DND-41 (cell line): ENCODE data around the gene MYRIP.
"Not testable (repeated sequence)": the region's sequence is repeated elsewhere in the genome, so short reads cannot be mapped to it uniquely, and the experiment has no call there.

Experiments
- ATAC-seq: fragments of 200-7000 bp; cut with Tn5 transposase; 3 replicates; pipeline ENCODE4 v1.9.1; 2021; ENCODE audit warnings: low read depth; ENCODE audit not compliant: insufficient read depth
- DNase-seq: peaks from one replicate; pipeline ENCODE4 v3.0.0-alpha.2; 2020
- H2AFZ ChIP-seq: 2 replicates; pipeline ENCODE4 v1.6.0; 2012; ENCODE audit warnings: low read depth, low read length
- H3K27ac ChIP-seq: 2 replicates; pipeline ENCODE4 v1.5.1; 2012; ENCODE audit warnings: low read length, inconsistent platforms
- H3K27me3 ChIP-seq: fragments of 200-600 bp; sonication (generic); 2 replicates; pipeline ENCODE4 v1.6.0; 2012; ENCODE audit warnings: low read length, mild to moderate bottlenecking, inconsistent platforms; ENCODE audit not compliant: insufficient read depth, poor library complexity
- H3K36me3 ChIP-seq: 2 replicates; pipeline ENCODE4 v1.5.1; 2012; ENCODE audit warnings: low read length, inconsistent platforms; ENCODE audit not compliant: insufficient read depth
- H3K4me1 ChIP-seq: 2 replicates; pipeline ENCODE4 v1.5.1; 2012; ENCODE audit warnings: mild to moderate bottlenecking, low read length; ENCODE audit not compliant: insufficient read depth
- H3K4me2 ChIP-seq: 2 replicates; pipeline ENCODE4 v1.6.0; 2012; ENCODE audit warnings: mild to moderate bottlenecking, moderate library complexity, low read length, inconsistent platforms; ENCODE audit not compliant: insufficient read depth
- H3K4me3 ChIP-seq, 2 experiments: fragments of 200-600 bp in 1 of 2; shearing (Covaris generic) in 1 of 2; 2 replicates each; pipeline ENCODE4 v1.5.1; 2012 to 2016; ENCODE audit warnings: inconsistent platforms in 2 of 2, low read length in 2 of 2, mild to moderate bottlenecking in 2 of 2, low read depth in 1 of 2, moderate library complexity in 1 of 2
- H3K79me2 ChIP-seq: 2 replicates; pipeline ENCODE4 v1.6.0; 2012; ENCODE audit warnings: low read length, inconsistent platforms; ENCODE audit not compliant: insufficient read depth
- H3K9ac ChIP-seq: 2 replicates; pipeline ENCODE4 v1.6.0; 2012; ENCODE audit warnings: low read depth, mild to moderate bottlenecking, inconsistent platforms, low read length, moderate library complexity
- H3K9me3 ChIP-seq: 2 replicates; pipeline ENCODE4 v1.5.1; 2012; ENCODE audit warnings: low read length, moderate library complexity, mild to moderate bottlenecking, inconsistent platforms; ENCODE audit not compliant: insufficient read depth, severe bottlenecking
- H4K20me1 ChIP-seq: 2 replicates; pipeline ENCODE4 v1.6.0; 2012; ENCODE audit warnings: low read length; ENCODE audit not compliant: insufficient read depth
- CTCF ChIP-seq: IDR thresholded peaks from 2 replicates; pipeline ENCODE4 v1.5.1; 2012; ENCODE audit warnings: borderline replicate concordance, low read length, moderate library complexity, mild to moderate bottlenecking; ENCODE audit not compliant: poor library complexity, severe bottlenecking; ENCODE audit errors: extremely low read depth
- EZH2 ChIP-seq: IDR thresholded peaks from 3 replicates; pipeline ENCODE4 v1.6.1; 2012; ENCODE audit warnings: borderline replicate concordance, low read depth, mild to moderate bottlenecking, moderate library complexity, low read length, inconsistent platforms; ENCODE audit not compliant: severe bottlenecking

MYRIP gene

GRCh38 chr3:40268802-40269524 is 459.6 kb downstream of the MYRIP start:
- TF ChIP-seq EZH2 = no peak
- no peak for TF ChIP-seq CTCF
- Histone ChIP-seq H2AFZ (no peak overlapping the region), H3K4me2 (no peak overlapping the region), H3K79me2 (no peaks in the 10 kb centered on the region), H3K36me3 (no peaks in the 10 kb centered on the region), H3K9ac (no peak overlapping the region), H3K4me1 (no peaks in the 10 kb centered on the region), H3K27ac (no peak overlapping the region), H4K20me1 (no peaks in the 10 kb centered on the region), H3K4me3 (no peak overlapping the region), H3K9me3 (no peaks in the 10 kb centered on the region), H3K27me3 (peaks cover 3% of the 10 kb centered on the region)
- ATAC-seq (no peak), DNase-seq (no peak)

GRCh38 chr3:40278791-40279190 is 469.4 kb downstream of the MYRIP start:
- no peak overlapping the region for H3K9ac ChIP-seq
- no peak overlapping the region for H3K4me2 ChIP-seq
- TF ChIP-seq CTCF = no peak
- TF ChIP-seq EZH2 = no peak
- ATAC-seq (no peak), DNase-seq (no peak)
- H4K20me1 ChIP-seq = no peaks in the 10 kb centered on the region
- H2AFZ ChIP-seq = no peak overlapping the region
- H3K27ac ChIP-seq = no peak overlapping the region
- no peaks in the 10 kb centered on the region for H3K27me3 ChIP-seq
- H3K9me3 ChIP-seq = no peaks in the 10 kb centered on the region
- H3K79me2 ChIP-seq = no peaks in the 10 kb centered on the region
- H3K4me1 ChIP-seq = no peaks in the 10 kb centered on the region
- no peaks in the 10 kb centered on the region for H3K36me3 ChIP-seq
- H3K4me3 ChIP-seq = no peak overlapping the region

- TF ChIP-seq CTCF (no peak), EZH2 (no peak)
- Histone ChIP-seq H4K20me1 (no peaks in the 10 kb centered on the region), H3K9ac (no peak overlapping the region), H3K4me2 (no peak overlapping the region), H2AFZ (no peak overlapping the region), H3K36me3 (no peaks in the 10 kb centered on the region), H3K27ac (no peak overlapping the region), H3K9me3 (no peaks in the 10 kb centered on the region), H3K4me3 (no peak overlapping the region), H3K4me1 (no peaks in the 10 kb centered on the region), H3K27me3 (no peaks in the 10 kb centered on the region), H3K79me2 (no peaks in the 10 kb centered on the region)
- no peak for DNase-seq
- ATAC-seq = no peak
These were observed 472.6 kb downstream of the MYRIP start for GRCh38 chr3:40281995-40282394.

- H3K27me3 ChIP-seq, H3K4me1 ChIP-seq, H3K4me2 ChIP-seq, H3K79me2 ChIP-seq, H3K9me3 ChIP-seq, H3K36me3 ChIP-seq, H3K4me3 ChIP-seq, DNase-seq, H4K20me1 ChIP-seq, H3K27ac ChIP-seq, H2AFZ ChIP-seq, H3K9ac ChIP-seq, ATAC-seq: not testable (repeated sequence)
These were observed 473.6 kb downstream of the MYRIP start for GRCh38 chr3:40283057-40283456.
